Activated naive CD4-positive, alpha-beta T cell treated with anti-CD3 and anti-CD28 coated beads, Interleukin-2, amount 50 U/mL, for 24 hours (primary cell): ENCODE measurements around the gene LTB.

Source experiments
- H3K27ac Mint-ChIP-seq: one replicate; pipeline ENCODE4 v1.8.0; 2021; ENCODE audit warnings: mild to moderate bottlenecking, mixed read lengths
- H3K27me3 Mint-ChIP-seq: one replicate; pipeline ENCODE4 v1.8.0; 2021; ENCODE audit warnings: mixed read lengths
- H3K36me3 Mint-ChIP-seq: one replicate; pipeline ENCODE4 v1.8.0; 2021; ENCODE audit warnings: mixed read lengths
- H3K4me1 Mint-ChIP-seq: one replicate; pipeline ENCODE4 v1.8.0; 2021; ENCODE audit warnings: mixed read lengths
- H3K4me3 Mint-ChIP-seq: one replicate; pipeline ENCODE4 v1.8.0; 2021; ENCODE audit warnings: mild to moderate bottlenecking, mixed read lengths
- H3K9me3 Mint-ChIP-seq: one replicate; pipeline ENCODE4 v1.8.0; 2021; ENCODE audit warnings: mixed read lengths

The LTB gene

GRCh38 chr6:31582230-31582643 is at the start of gene LTB:
Gene LTB, minus strand, starts transcription at chr6:31582424. Its CDS starts 7 bp downstream, at chr6:31582417.
- H3K4me1 Mint-ChIP-seq = peaks cover 77% of the 10 kb centered on the region
- peaks cover 22% of the 10 kb centered on the region for H3K36me3 Mint-ChIP-seq

GRCh38 chr6:31631681-31632278 is 49.6 kb upstream of the LTB start:
- Mint-ChIP-seq H3K9me3 (no peaks in the 10 kb centered on the region), H3K27ac (no peak overlapping the region), H3K4me3 (no peak overlapping the region), H3K27me3 (no peaks in the 10 kb centered on the region), H3K36me3 (peaks cover 25% of the 10 kb centered on the region), H3K4me1 (peaks cover 7% of the 10 kb centered on the region)

More at GRCh38 chr6:31582230-31582643, at the start of gene LTB:
- H3K4me3 Mint-ChIP-seq = peak within 1 kb of the TSS; percentile 93
- peak within 1 kb of the TSS; percentile 95 for H3K27ac Mint-ChIP-seq
- H3K27me3 Mint-ChIP-seq = no peaks in the 10 kb centered on the region
- H3K9me3 Mint-ChIP-seq = no peaks in the 10 kb centered on the region

- peak overlapping the region; percentile 41 for H3K27ac Mint-ChIP-seq
- peaks cover 26% of the 10 kb centered on the region for H3K36me3 Mint-ChIP-seq
- H3K4me3 Mint-ChIP-seq = no peak overlapping the region
- no peaks in the 10 kb centered on the region for H3K9me3 Mint-ChIP-seq
- H3K4me1 Mint-ChIP-seq = peaks cover 7% of the 10 kb centered on the region
- no peaks in the 10 kb centered on the region for H3K27me3 Mint-ChIP-seq
These were observed 49.0 kb upstream of the LTB start for GRCh38 chr6:31631209-31631608.

- no peaks in the 10 kb centered on the region for H3K27me3 Mint-ChIP-seq
- peaks cover 11% of the 10 kb centered on the region for H3K4me1 Mint-ChIP-seq
- H3K27ac Mint-ChIP-seq = peak overlapping the region; percentile 51
- no peaks in the 10 kb centered on the region for H3K9me3 Mint-ChIP-seq
- no peak overlapping the region for H3K4me3 Mint-ChIP-seq
- peaks cover 27% of the 10 kb centered on the region for H3K36me3 Mint-ChIP-seq
These were observed 48.1 kb upstream of the LTB start for GRCh38 chr6:31630177-31630934.

GRCh38 chr6:31629014-31629413 is 46.8 kb upstream of the LTB start:
- H3K27me3 Mint-ChIP-seq = no peaks in the 10 kb centered on the region
- no peak overlapping the region for H3K27ac Mint-ChIP-seq
- H3K36me3 Mint-ChIP-seq = peaks cover 21% of the 10 kb centered on the region
- no peaks in the 10 kb centered on the region for H3K9me3 Mint-ChIP-seq
- H3K4me1 Mint-ChIP-seq = peaks cover 11% of the 10 kb centered on the region
- H3K4me3 Mint-ChIP-seq = no peak overlapping the region

- no peaks in the 10 kb centered on the region for H3K27me3 Mint-ChIP-seq
- H3K4me1 Mint-ChIP-seq = peaks cover 16% of the 10 kb centered on the region
- H3K36me3 Mint-ChIP-seq = peaks cover 25% of the 10 kb centered on the region
- no peaks in the 10 kb centered on the region for H3K9me3 Mint-ChIP-seq
- peak overlapping the region; percentile 37 for H3K27ac Mint-ChIP-seq
- no peak overlapping the region for H3K4me3 Mint-ChIP-seq
These were observed 45.6 kb upstream of the LTB start for GRCh38 chr6:31627690-31628287.

GRCh38 chr6:31626952-31627351 is 44.7 kb upstream of the LTB start:
- H3K36me3 Mint-ChIP-seq = peaks cover 31% of the 10 kb centered on the region
- no peaks in the 10 kb centered on the region for H3K27me3 Mint-ChIP-seq
- no peaks in the 10 kb centered on the region for H3K9me3 Mint-ChIP-seq
- H3K27ac Mint-ChIP-seq = no peak overlapping the region
- H3K4me1 Mint-ChIP-seq = peaks cover 25% of the 10 kb centered on the region
- no peak overlapping the region for H3K4me3 Mint-ChIP-seq

- H3K27me3 Mint-ChIP-seq = no peaks in the 10 kb centered on the region
- no peaks in the 10 kb centered on the region for H3K9me3 Mint-ChIP-seq
- peaks cover 27% of the 10 kb centered on the region for H3K36me3 Mint-ChIP-seq
- peaks cover 36% of the 10 kb centered on the region for H3K4me1 Mint-ChIP-seq
- H3K4me3 Mint-ChIP-seq = no peak overlapping the region
- H3K27ac Mint-ChIP-seq = peak overlapping the region; percentile 32
These were observed 41.8 kb upstream of the LTB start for GRCh38 chr6:31624070-31624469.

GRCh38 chr6:31622684-31623091 is 40.5 kb upstream of the LTB start:
- Mint-ChIP-seq H3K36me3 (peaks cover 27% of the 10 kb centered on the region), H3K27me3 (no peaks in the 10 kb centered on the region), H3K4me1 (peaks cover 40% of the 10 kb centered on the region), H3K9me3 (no peaks in the 10 kb centered on the region), H3K4me3 (peak overlapping the region; percentile 95), H3K27ac (peak overlapping the region; percentile 99)

- Mint-ChIP-seq H3K4me3 (peak overlapping the region; percentile 95), H3K27ac (peak overlapping the region; percentile 99), H3K36me3 (peaks cover 20% of the 10 kb centered on the region), H3K4me1 (peaks cover 34% of the 10 kb centered on the region), H3K27me3 (no peaks in the 10 kb centered on the region), H3K9me3 (no peaks in the 10 kb centered on the region)
These were observed 39.8 kb upstream of the LTB start for GRCh38 chr6:31621991-31622390.

GRCh38 chr6:31621320-31621939 is 39.2 kb upstream of the LTB start:
- Mint-ChIP-seq H3K36me3 (peaks cover 18% of the 10 kb centered on the region), H3K4me3 (peak overlapping the region; percentile 95), H3K9me3 (no peaks in the 10 kb centered on the region), H3K27me3 (no peaks in the 10 kb centered on the region), H3K4me1 (peaks cover 40% of the 10 kb centered on the region), H3K27ac (peak overlapping the region; percentile 99)

GRCh38 chr6:31620586-31621319 is 38.5 kb upstream of the LTB start, which contains the start of gene PRRC2A:
Gene PRRC2A, plus strand, starts transcription at chr6:31620715. Its CDS starts 2,075 bp downstream, at chr6:31622790.
- Mint-ChIP-seq H3K36me3 (peaks cover 14% of the 10 kb centered on the region), H3K4me1 (peaks cover 43% of the 10 kb centered on the region), H3K27me3 (no peaks in the 10 kb centered on the region)

GRCh38 chr6:31619805-31620585 is 37.8 kb upstream of the LTB start:
- Mint-ChIP-seq H3K27ac (peak overlapping the region; percentile 97), H3K27me3 (no peaks in the 10 kb centered on the region), H3K9me3 (no peaks in the 10 kb centered on the region), H3K4me3 (peak overlapping the region; percentile 95), H3K36me3 (peaks cover 14% of the 10 kb centered on the region), H3K4me1 (peaks cover 50% of the 10 kb centered on the region)

More at GRCh38 chr6:31620586-31621319, 38.5 kb upstream of the LTB start, which contains the start of gene PRRC2A:
- Mint-ChIP-seq H3K27ac (peak within 1 kb of the TSS; percentile 99), H3K4me3 (peak within 1 kb of the TSS; percentile 95), H3K9me3 (no peaks in the 10 kb centered on the region)

GRCh38 chr6:31617010-31617409 is 34.8 kb upstream of the LTB start:
- Mint-ChIP-seq H3K27ac (peak overlapping the region; percentile 13), H3K4me3 (no peak overlapping the region), H3K36me3 (peaks cover 3% of the 10 kb centered on the region), H3K4me1 (peaks cover 43% of the 10 kb centered on the region), H3K27me3 (no peaks in the 10 kb centered on the region), H3K9me3 (no peaks in the 10 kb centered on the region)
